HEK293 (cell line): ENCODE measurements around the gene ZNF446.

ENCODE experiments used
- CTCF ChIA-PET: fragments of 350-600 bp; formaldehyde crosslinking; extraction: SDS; loops from one replicate; lab custom pipeline; 2021; ENCODE audit warnings: antibody characterized with exemption; lab: Yijun Ruan, JAX
- POLR2A ChIA-PET: fragments of 300-600 bp; formaldehyde crosslinking; extraction: SDS; loops from one replicate; lab custom pipeline; 2020; ENCODE audit warnings: antibody characterized with exemption, inconsistent platforms; lab: Yijun Ruan, JAX
- H3K27ac ChIP-seq: fragments of 200-500 bp; sonication (Bioruptor generic); 2 replicates; pipeline ENCODE4 v1.5.1; 2014; ENCODE audit warnings: low read depth, low read length, control low read depth, inconsistent platforms; ENCODE audit errors: extremely low read depth
- H3K36me3 ChIP-seq, 2 experiments: fragments of 200-500 bp in 1 of 2; sonication (Bioruptor generic) in 1 of 2; 1 replicate in 1 of 2; 2 replicates in 1 of 2; pipeline ENCODE4 v1.5.1; 2014 to 2017; ENCODE audit warnings: inconsistent platforms in 2 of 2, low read length in 2 of 2; ENCODE audit not compliant: control insufficient read depth in 2 of 2, insufficient read depth in 1 of 2
- H3K4me1 ChIP-seq: fragments of 200-500 bp; sonication (Bioruptor generic); 2 replicates; pipeline ENCODE4 v1.5.1; 2014; ENCODE audit warnings: mild to moderate bottlenecking, low read length, inconsistent platforms; ENCODE audit not compliant: control insufficient read depth, insufficient read depth
- H3K4me3 ChIP-seq: 2 replicates; pipeline ENCODE4 v1.5.1; 2011; ENCODE audit warnings: low read depth, mild to moderate bottlenecking, control low read depth, low read length, moderate library complexity
- H3K9me3 ChIP-seq: fragments of 200-500 bp; sonication (Bioruptor generic); 2 replicates; pipeline ENCODE4 v1.5.1; 2014; ENCODE audit warnings: low read depth, low read length, inconsistent platforms; ENCODE audit not compliant: control insufficient read depth, insufficient read depth
- MEIS1 ChIP-seq: sonication (generic); formaldehyde crosslinking; IDR thresholded peaks from 2 replicates; pipeline ENCODE4 v1.8.1; 2022; ENCODE audit warnings: missing genetic modification reagents, mild to moderate bottlenecking, borderline replicate concordance
- SCRT2 ChIP-seq: fragments of 450-650 bp; formaldehyde crosslinking; IDR thresholded peaks from 2 replicates; pipeline ENCODE4 v1.5.1; 2016; ENCODE audit warnings: missing biosample characterization, missing genetic modification characterization
- SP3 ChIP-seq: fragments of 450-650 bp; formaldehyde crosslinking; IDR thresholded peaks from 2 replicates; pipeline ENCODE4 v1.5.1; 2016; ENCODE audit warnings: missing biosample characterization, missing genetic modification characterization
- SP7 ChIP-seq: fragments of 450-650 bp; formaldehyde crosslinking; IDR thresholded peaks from 2 replicates; pipeline ENCODE4 v1.5.1; 2016; ENCODE audit warnings: missing biosample characterization, missing genetic modification characterization
- WT1 ChIP-seq: fragments of 450-650 bp; formaldehyde crosslinking; IDR thresholded peaks from 2 replicates; pipeline ENCODE4 v1.5.1; 2016; ENCODE audit warnings: missing biosample characterization, missing genetic modification characterization
- ZBTB20 ChIP-seq: fragments of 450-650 bp; formaldehyde crosslinking; IDR thresholded peaks from 2 replicates; pipeline ENCODE4 v1.5.1; 2016; ENCODE audit warnings: missing biosample characterization, missing genetic modification characterization
- ZNF10 ChIP-seq: fragments of 450-650 bp; formaldehyde crosslinking; IDR thresholded peaks from 2 replicates; pipeline ENCODE4 v1.5.1; 2017; ENCODE audit warnings: missing biosample characterization, missing genetic modification characterization
- ZNF114 ChIP-seq: fragments of 450-650 bp; formaldehyde crosslinking; IDR thresholded peaks from 2 replicates; pipeline ENCODE4 v1.5.0; 2017; ENCODE audit warnings: missing biosample characterization, missing genetic modification characterization
- ZNF174 ChIP-seq: fragments of 450-650 bp; formaldehyde crosslinking; IDR thresholded peaks from 2 replicates; pipeline ENCODE4 v1.5.0; 2017; ENCODE audit warnings: missing biosample characterization, mild to moderate bottlenecking, missing genetic modification characterization
- ZNF2 ChIP-seq: fragments of 450-650 bp; formaldehyde crosslinking; IDR thresholded peaks from 2 replicates; pipeline ENCODE4 v1.5.1; 2016; ENCODE audit warnings: missing biosample characterization, missing genetic modification characterization
- ZNF280C ChIP-seq: fragments of 450-650 bp; formaldehyde crosslinking; IDR thresholded peaks from 2 replicates; pipeline ENCODE4 v1.5.1; 2016; ENCODE audit warnings: missing biosample characterization, missing genetic modification characterization
- ZNF292 ChIP-seq: fragments of 450-650 bp; formaldehyde crosslinking; IDR thresholded peaks from 2 replicates; pipeline ENCODE4 v1.5.1; 2016; ENCODE audit warnings: low read depth, missing biosample characterization, missing genetic modification characterization, borderline replicate concordance
- ZNF366 ChIP-seq: fragments of 450-650 bp; formaldehyde crosslinking; conservative IDR thresholded peaks from 2 replicates; pipeline ENCODE4 v1.5.1; 2016; ENCODE audit warnings: missing biosample characterization, missing genetic modification characterization
- ZNF37A ChIP-seq: fragments of 450-650 bp; IDR thresholded peaks from 2 replicates; pipeline ENCODE4 v1.5.1; 2018; ENCODE audit warnings: missing biosample characterization, missing genetic modification characterization
- ZNF398 ChIP-seq: fragments of 450-650 bp; formaldehyde crosslinking; IDR thresholded peaks from 2 replicates; pipeline ENCODE4 v1.5.1; 2017; ENCODE audit warnings: missing biosample characterization, missing genetic modification characterization
- ZNF501 ChIP-seq: fragments of 450-650 bp; formaldehyde crosslinking; IDR thresholded peaks from 2 replicates; pipeline ENCODE4 v1.5.1; 2016; ENCODE audit warnings: missing biosample characterization, missing genetic modification characterization
- ZNF544 ChIP-seq: fragments of 450-650 bp; formaldehyde crosslinking; IDR thresholded peaks from 2 replicates; pipeline ENCODE4 v1.5.0; 2017; ENCODE audit warnings: missing biosample characterization, missing genetic modification characterization
- ZNF654 ChIP-seq: fragments of 450-650 bp; formaldehyde crosslinking; IDR thresholded peaks from 2 replicates; pipeline ENCODE4 v1.5.1; 2016; ENCODE audit warnings: low read depth, missing biosample characterization, missing genetic modification characterization
- ZNF660 ChIP-seq: fragments of 450-650 bp; IDR thresholded peaks from 2 replicates; pipeline ENCODE4 v1.5.1; 2018; ENCODE audit warnings: missing biosample characterization, mild to moderate bottlenecking, missing genetic modification characterization
- ZNF701 ChIP-seq: fragments of 450-650 bp; formaldehyde crosslinking; IDR thresholded peaks from 2 replicates; pipeline ENCODE4 v1.5.1; 2016; ENCODE audit warnings: missing biosample characterization, missing genetic modification characterization
- TF ChIP-seq, protein P1 (sequence below): IDR thresholded peaks from 2 replicates; pipeline ENCODE4 v1.6.1; 2011; ENCODE audit warnings: mild to moderate bottlenecking, low read depth, low read length, borderline replicate concordance

ZNF446 gene

DNA sequence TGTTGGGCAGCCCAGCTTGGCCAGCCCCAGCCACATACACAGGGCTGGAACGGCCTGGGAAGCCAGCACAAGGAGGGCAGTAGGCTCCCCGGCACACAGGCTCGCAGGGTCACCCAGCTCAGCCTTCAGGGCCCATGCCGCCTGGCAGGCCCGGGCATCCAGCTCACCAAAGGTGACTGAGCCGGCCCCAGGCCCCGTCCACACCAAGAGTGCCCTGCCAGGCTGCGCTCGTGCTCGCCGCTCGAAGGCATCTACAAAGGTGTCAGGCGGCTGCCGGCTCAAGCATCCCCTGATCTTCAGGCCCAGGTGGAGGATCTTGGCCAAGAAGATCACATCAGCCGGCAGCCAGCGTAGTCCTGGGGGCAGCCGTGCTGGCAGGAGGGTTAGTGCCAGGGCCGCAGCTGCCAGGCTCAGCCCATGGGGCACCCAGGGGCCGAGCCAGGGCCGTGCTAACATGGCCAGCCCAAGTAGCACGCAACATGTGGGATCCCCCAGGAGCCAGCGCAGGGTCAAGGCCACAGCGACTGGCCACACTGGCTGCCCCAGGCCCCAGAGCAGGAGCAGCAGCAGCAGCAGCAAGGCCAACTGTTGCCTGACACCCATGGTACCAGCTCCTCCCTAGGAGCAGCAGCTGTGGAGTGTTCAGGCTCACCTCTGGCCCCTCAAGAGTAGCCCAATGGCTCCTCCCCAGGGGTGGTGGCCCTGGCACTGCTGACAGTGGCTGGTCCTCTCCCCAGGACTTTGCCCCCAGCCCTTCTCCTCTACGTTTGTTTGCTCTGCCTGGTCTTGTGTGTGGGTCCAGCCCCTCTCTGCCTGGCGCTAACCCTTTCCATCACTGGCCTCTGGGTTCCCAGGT lies 35.4 kb downstream of the ZNF446 start, which contains the start of gene SLC27A5:
TSS of gene SLC27A5 (minus strand) at position 640 of the 856 bp plus-strand sequence. CDS start at position 603, 37 bp downstream.
- Histone ChIP-seq H3K4me3 (no peak within 1 kb of the TSS), H3K27ac (no peak within 1 kb of the TSS)
- POLR2A ChIA-PET = interaction anchor here (0.6 to 1.4 kb wide), 3 partner anchors 8 to 32 kb away, joined by 3 to 4 read pairs (median 4); partner anchors contain the start of genes TRIM28 and ZBTB45
- TF ChIP-seq SCRT2 (tag by site-specific recombination) = peak; percentile 45; the same call in 1 of the 2 replicates
- no peak for TF ChIP-seq ZNF366 (tag by site-specific recombination)
- TF ChIP-seq, all 188 proteins: peak for 1
- Histone ChIP-seq H3K4me1 (no peaks in the 10 kb centered on the region), H3K36me3 (peaks cover 0 to 18% of the 10 kb centered on the region in 2 experiments; a peak in 1 of 3 replicates), H3K9me3 (no peaks in the 10 kb centered on the region)
- CTCF ChIA-PET = no interaction called here

- POLR2A ChIA-PET = interaction anchor here (1.4 kb wide), 1 partner anchor 30 kb away, joined by 4 read pairs; the partner anchor contains the start of gene TRIM28
- no peak overlapping the region for H3K27ac ChIP-seq
- H3K4me3 ChIP-seq = no peak overlapping the region
- H3K4me1 ChIP-seq = 0 out of 2 replicates have a peak, but pooled peaks cover 2% of the 10 kb centered on the region
- CTCF ChIA-PET = interaction anchor here (0.6 kb wide), 1 partner anchor 9 kb away, joined by 3 read pairs; no protein-coding TSS in a partner anchor
- no peaks in the 10 kb centered on the region for H3K9me3 ChIP-seq
- H3K36me3 ChIP-seq = peaks cover 0 to 27% of the 10 kb centered on the region in 2 experiments; a peak in 1 of 3 replicates
- TF ChIP-seq, protein P1, sequence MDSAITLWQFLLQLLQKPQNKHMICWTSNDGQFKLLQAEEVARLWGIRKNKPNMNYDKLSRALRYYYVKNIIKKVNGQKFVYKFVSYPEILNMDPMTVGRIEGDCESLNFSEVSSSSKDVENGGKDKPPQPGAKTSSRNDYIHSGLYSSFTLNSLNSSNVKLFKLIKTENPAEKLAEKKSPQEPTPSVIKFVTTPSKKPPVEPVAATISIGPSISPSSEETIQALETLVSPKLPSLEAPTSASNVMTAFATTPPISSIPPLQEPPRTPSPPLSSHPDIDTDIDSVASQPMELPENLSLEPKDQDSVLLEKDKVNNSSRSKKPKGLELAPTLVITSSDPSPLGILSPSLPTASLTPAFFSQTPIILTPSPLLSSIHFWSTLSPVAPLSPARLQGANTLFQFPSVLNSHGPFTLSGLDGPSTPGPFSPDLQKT = no peak
- TF ChIP-seq MEIS1 (no peak), ZBTB20 (no peak), ZNF544 (no peak), ZNF398 (no peak), ZNF174 (no peak), ZNF37A (no peak), SP3 (tag by site-specific recombination) (no peak), ZNF10 (no peak), WT1 (tag by site-specific recombination) (no peak), SP7 (tag by site-specific recombination) (no peak), ZNF701 (tag by site-specific recombination) (no peak), ZNF292 (tag by site-specific recombination) (no peak), ZNF501 (tag by site-specific recombination) (no peak), ZNF114 (tag by site-specific recombination) (no peak), ZNF660 (no peak), ZNF2 (tag by site-specific recombination) (no peak), ZNF280C (tag by site-specific recombination) (no peak), ZNF654 (tag by site-specific recombination) (no peak)
- TF ChIP-seq, all 188 proteins: peak for 0
Measured at GRCh38 chr19:58513213-58513693, 37.1 kb downstream of the ZNF446 start.
